K562 (cell line): ENCODE results near the gene ADARB2. TPM values are rescaled to one million over a fixed set of nuclear protein-coding genes. Genes with fewer than 3 reads are reported as not detected.

Experiments
- ATAC-seq: fragments of 200-7000 bp; cut with Tn5 transposase; 3 replicates; pipeline ENCODE4 v1.9.1; 2020; ENCODE audit warnings: moderate library complexity
- BruUV-seq: library from RNA; stranded (reverse); fragments of 400-500 nt; replicated peaks from 2 replicates; lab custom pipeline; 2021; lab: Mats Ljungman, UMichigan
- CTCF ChIA-PET: fragments of 300-600 bp; formaldehyde crosslinking; extraction: SDS; loops from one replicate; lab custom pipeline; 2021; ENCODE audit warnings: low intra/inter-chr PET ratio; lab: Yijun Ruan, JAX
- POLR2A ChIA-PET: fragments of 300-600, 350-650 bp; sonication (Branson Sonifier 250); formaldehyde crosslinking; extraction: SDS; loops from one replicate; lab custom pipeline; 2021; ENCODE audit warnings: antibody characterized with exemption, inconsistent platforms; lab: Yijun Ruan, JAX
- DNase-seq, 4 experiments: peaks; one replicate each; pipeline versions ENCODE4 v3.0.0 to v3.0.0-alpha.2; 2011 to 2018; ENCODE audit warnings: low spot score in 3 of 4, mixed read lengths in 3 of 4; ENCODE audit errors: extremely low read depth in 1 of 4
- FAIRE-seq: peaks from 2 replicates; lab custom pipeline; 2011; peaks lifted over from hg19 to GRCh38; lab: Jason Lieb, UNC
- H2AFZ ChIP-seq: 2 replicates; pipeline ENCODE4 v1.6.0; 2011; ENCODE audit warnings: low read depth, low read length, control low read depth, inconsistent platforms
- H3K27ac ChIP-seq: fragments of 200-600 bp; 3 replicates; pipeline ENCODE4 v1.8.0; 2011; ENCODE audit warnings: low read depth, mild to moderate bottlenecking, control low read depth, inconsistent platforms, low read length, moderate library complexity, mixed read lengths; ENCODE audit errors: extremely low read depth
- H3K27me3 ChIP-seq, 2 experiments: fragments of 300-600 bp in 1 of 2; 2 replicates in 1 of 2; 3 replicates in 1 of 2; pipeline versions ENCODE4 v1.6.0 to v1.8.0; 2011; ENCODE audit warnings: inconsistent platforms in 2 of 2, low read length in 2 of 2, mild to moderate bottlenecking in 1 of 2, mixed read lengths in 1 of 2, moderate library complexity in 1 of 2; ENCODE audit not compliant: control insufficient read depth in 2 of 2, insufficient read depth in 2 of 2
- H3K36me3 ChIP-seq: fragments of 300-600 bp; 3 replicates; pipeline ENCODE4 v1.8.0; 2011; ENCODE audit warnings: mild to moderate bottlenecking, low read length, inconsistent platforms; ENCODE audit not compliant: control insufficient read depth, insufficient read depth
- H3K4me1 ChIP-seq, 2 experiments: fragments of 200-600 bp in 1 of 2; replicated peaks in 1 of 2; 2 replicates in 1 of 2; 3 replicates in 1 of 2; pipeline versions ENCODE4 v1.5.1 to v1.8.0; 2011; ENCODE audit warnings: inconsistent platforms in 2 of 2, low read length in 2 of 2, mild to moderate bottlenecking in 1 of 2, mixed read lengths in 1 of 2, moderate library complexity in 1 of 2; ENCODE audit not compliant: control insufficient read depth in 2 of 2, insufficient read depth in 2 of 2
- H3K4me2 ChIP-seq: 2 replicates; pipeline ENCODE4 v1.6.1; 2011; ENCODE audit warnings: low read length, control low read depth, inconsistent platforms, mixed read lengths; ENCODE audit not compliant: insufficient read depth
- H3K4me3 ChIP-seq: fragments of 200-600 bp; sonication (generic), shearing (Covaris generic); 2 replicates; pipeline ENCODE4 v1.5.1; 2016; ENCODE audit warnings: control low read depth, inconsistent platforms
- H3K79me2 ChIP-seq: fragments of 200-600 bp; 3 replicates; pipeline ENCODE4 v1.8.0; 2011; ENCODE audit warnings: low read length, inconsistent platforms; ENCODE audit not compliant: control insufficient read depth, insufficient read depth
- H3K9ac ChIP-seq, 2 experiments: 2 replicates each; pipeline versions ENCODE4 v1.6.0 to v1.6.1; 2011; ENCODE audit warnings: low read depth in 2 of 2, low read length in 2 of 2, control low read depth in 1 of 2, inconsistent platforms in 1 of 2, mild to moderate bottlenecking in 1 of 2, mixed read lengths in 1 of 2; ENCODE audit not compliant: insufficient read depth in 1 of 2
- H3K9me1 ChIP-seq: one replicate; pipeline ENCODE4 v1.6.0; 2011; ENCODE audit warnings: inconsistent platforms, mild to moderate bottlenecking, low read length, moderate library complexity; ENCODE audit not compliant: control insufficient read depth, insufficient read depth
- H3K9me3 ChIP-seq: replicated peaks from 2 replicates; pipeline ENCODE4 v1.5.1; 2011; ENCODE audit warnings: low read depth, low read length, inconsistent platforms; ENCODE audit not compliant: control insufficient read depth, insufficient read depth
- H4K20me1 ChIP-seq: replicated peaks from 2 replicates; pipeline ENCODE4 v1.6.1; 2011; ENCODE audit warnings: low read length, inconsistent platforms, mixed read lengths; ENCODE audit not compliant: control insufficient read depth, insufficient read depth
- ATF1 ChIP-seq, 2 experiments: fragments of 450-650 bp in 1 of 2; IDR thresholded peaks; 2 replicates each; pipeline ENCODE4 v1.6.1; 2016; ENCODE audit warnings: missing compliant biosample characterization in 1 of 2, missing genetic modification characterization in 1 of 2
- FIP1L1 ChIP-seq: fragments of 200-400 bp; formaldehyde crosslinking; IDR thresholded peaks from 2 replicates; pipeline ENCODE4 v1.6.1; 2018; ENCODE audit warnings: mild to moderate bottlenecking, low read depth, low read length; ENCODE audit not compliant: poor library complexity, severe bottlenecking
- MCM2 ChIP-seq: fragments of 450-650 bp; IDR thresholded peaks from 2 replicates; pipeline ENCODE4 v1.6.1; 2017; ENCODE audit warnings: low read depth, mild to moderate bottlenecking
- MYBL2 ChIP-seq, 2 experiments: fragments of 450-650 bp in 1 of 2; sonication (generic) in 1 of 2; formaldehyde crosslinking in 1 of 2; IDR thresholded peaks; 2 replicates each; pipeline versions ENCODE4 v1.6.1 to v1.8.1; 2017 to 2022; ENCODE audit warnings: borderline replicate concordance in 1 of 2, inconsistent platforms in 1 of 2, low read depth in 1 of 2, mild to moderate bottlenecking in 1 of 2, missing genetic modification reagents in 1 of 2, moderate library complexity in 1 of 2
- POLR2G ChIP-seq: fragments of 200-400 bp; formaldehyde crosslinking; IDR thresholded peaks from 2 replicates; pipeline ENCODE4 v1.6.1; 2017; ENCODE audit warnings: low read depth, mild to moderate bottlenecking, antibody characterized with exemption, low read length, moderate library complexity
- RBM25 ChIP-seq: fragments of 200-400 bp; formaldehyde crosslinking; IDR thresholded peaks from 2 replicates; pipeline ENCODE4 v1.6.1; 2018; ENCODE audit warnings: low read length, low read depth, moderate library complexity; ENCODE audit not compliant: severe bottlenecking
- SRSF7 ChIP-seq: fragments of 200-400 bp; formaldehyde crosslinking; optimal IDR thresholded peaks from 2 replicates; pipeline ENCODE3; 2017; ENCODE audit warnings: mild to moderate bottlenecking, low read depth, low read length
- ZMIZ1 ChIP-seq, 2 experiments: fragments of 150-350 bp in 1 of 2; IDR thresholded peaks; 2 replicates each; pipeline ENCODE4 v1.6.1; 2012 to 2016; ENCODE audit warnings: low read depth in 2 of 2, low read length in 2 of 2, mild to moderate bottlenecking in 1 of 2, moderate library complexity in 1 of 2
- ZNF280A ChIP-seq: fragments of 450-650 bp; IDR thresholded peaks from 2 replicates; pipeline ENCODE4 v1.6.1; 2018; ENCODE audit warnings: mild to moderate bottlenecking, low read depth; ENCODE audit not compliant: partially characterized antibody
- ZNF77 ChIP-seq: fragments of 250-450 bp; sonication (Bioruptor Pico); IDR thresholded peaks from 2 replicates; pipeline ENCODE4 v1.5.0; 2020
- WGBS: fragments of 100-300 bp; shearing (Covaris generic); methylation state at CpG from one replicate; pipeline ENCODE4 v1.1.6; 2016; ENCODE audit warnings: low coverage, mixed read lengths; ENCODE audit not compliant: insufficient coverage; ENCODE audit errors: missing lambda C conversion rate; 5-methylcytosine and 5-hydroxymethylcytosine counted together
- in situ Hi-C: fragments of 300-500 bp; cut with MboI; formaldehyde crosslinking; loops from 4 replicates; pipeline ENCODE4 v1.15.0; 2018; ENCODE audit warnings: inconsistent platforms, mixed read lengths
- intact Hi-C: fragments of 100-400 bp; cut with micrococcal nuclease; formaldehyde crosslinking; loops from 2 replicates; pipeline ENCODE4 v1.14.2; 2022
- polyA plus RNA-seq, 8 experiments: library from polyadenylated mRNA; depleted of rRNA in 4 of 8; stranded (reverse) in 5 of 8; unstranded in 3 of 8; fragments of >200 nt; fragmentation: Nextera tagmentation in 2 of 8; fragmentation: Illumina TruSeq in 1 of 8; extraction: Ambion mirVana in 2 of 8; extraction: Trizol in 1 of 8; gene quantifications; 2 replicates each; pipeline versions ENCODE4 v1.2.1 to v1.2.3, GENCODE V29; 2011 to 2014; ENCODE audit warnings: inconsistent platforms in 1 of 8, missing spikeins in 1 of 8
- total RNA-seq, 7 experiments: library from RNA; depleted of rRNA in 6 of 7; stranded (reverse); fragments of >200 nt in 6 of 7; fragmentation: Illumina TruSeq in 2 of 7; extraction: Trizol in 2 of 7; gene quantifications; 2 replicates each; pipeline versions ENCODE4 v1.2.1 to v1.2.3, GENCODE V29; 2011 to 2021; ENCODE audit warnings: low replicate concordance in 1 of 7

The ADARB2 gene
- total and polyA plus RNA-seq, 9 of the 15 experiments (the other 6 are each of a cell fraction or from before 2014, with no cell fraction given): not detected

- under 1% methylated on average over 25 of the region's 25 CpGs for WGBS
- CTCF ChIA-PET: interaction anchor here (0.7 kb wide), 1 partner anchor 36 kb away, joined by 3 read pairs; no protein-coding TSS in a partner anchor
- H3K9ac ChIP-seq: no peak overlapping the region
- no peak overlapping the region for H3K4me2 ChIP-seq
- TF ChIP-seq SRSF7 (no peak), MCM2 (no peak), FIP1L1 (no peak), RBM25 (no peak), POLR2G (no peak), ATF1 (CRISPR knock-in tag; IDR thresholded peaks at IDR 0.05) (no peak), ATF1 (tag; IDR thresholded peaks at IDR 0.05) (no peak), ZNF280A (no peak), MYBL2 (IDR thresholded peaks at IDR 0.05; ENCODE audit: low read depth) (no peak), MYBL2 (CRISPR knock-in tag; IDR thresholded peaks at IDR 0.05; ENCODE audit: borderline replicate concordance) (no peak), ZMIZ1 (IDR thresholded peaks at IDR 0.05; ENCODE audit: low read depth in 2 of 2, low read length in 2 of 2) (no peak), ZNF77 (CRISPR knock-in tag) (no peak)
- TF ChIP-seq, all 486 proteins: peak for 0
- H3K27ac ChIP-seq: no peak overlapping the region
- POLR2A ChIA-PET: interaction anchor here (0.6 to 1.4 kb wide), 2 partner anchors 11 to 16 kb away, joined by 4 to 5 read pairs; no protein-coding TSS in a partner anchor
- no peak for FAIRE-seq
- BruUV-seq: no TSS peak
- 0 out of 2 replicates have a peak, but pooled peaks cover 5% of the 10 kb centered on the region for H4K20me1 ChIP-seq
- H3K27me3 ChIP-seq: peaks cover 0 to 37% of the 10 kb centered on the region in 2 experiments; a peak in 2 of 5 replicates
- H3K36me3 ChIP-seq: no peaks in the 10 kb centered on the region
- in situ Hi-C loops (no loop called here), intact Hi-C loops (no loop called here)
- no peaks in the 10 kb centered on the region for H3K9me1 ChIP-seq
- no peaks in the 10 kb centered on the region for H3K9me3 ChIP-seq
- H3K4me1 ChIP-seq: no peaks in the 10 kb centered on the region
- no peak for DNase-seq
- H2AFZ ChIP-seq: no peak overlapping the region
- no peak overlapping the region for H3K4me3 ChIP-seq
- H3K79me2 ChIP-seq: no peaks in the 10 kb centered on the region
- ATAC-seq: no peak
Measured at GRCh38 chr10:1650542-1651269, 86.6 kb downstream of the ADARB2 start.
